Panc1 (cell line): ENCODE measurements around the gene ITIH5. TPM values are rescaled to one million over a fixed set of nuclear protein-coding genes. Genes with fewer than 3 reads are reported as not detected.
A peak's percentile ranks its signal among the peaks of the same experiment; 100 is the strongest.

Source experiments
- ATAC-seq: fragments of 200-7000 bp; cut with Tn5 transposase; 2 replicates; pipeline ENCODE4 v1.9.1; 2020; ENCODE audit warnings: mild to moderate bottlenecking, moderate library complexity
- BruUV-seq: library from RNA; stranded (reverse); fragments of 400-500 nt; replicated peaks from 2 replicates; lab custom pipeline; 2021; lab: Mats Ljungman, UMichigan
- CTCF ChIA-PET: fragments of 300-600 bp; sonication (Branson Sonifier 250); formaldehyde crosslinking; loops from one replicate; lab custom pipeline; 2022; ENCODE audit warnings: antibody characterized with exemption; lab: Charles Lee
- POLR2A ChIA-PET: fragments of 300-600 bp; sonication (Branson Sonifier 250); formaldehyde crosslinking; loops from one replicate; lab custom pipeline; 2022; ENCODE audit warnings: antibody characterized with exemption; lab: Charles Lee
- DNase-seq: peaks from one replicate; pipeline ENCODE4 v3.0.0-alpha.2; 2010; ENCODE audit warnings: low read depth, low spot score
- H3K27ac ChIP-seq: 2 replicates; pipeline ENCODE4 v1.5.1; 2011; ENCODE audit warnings: mild to moderate bottlenecking, low read length, inconsistent platforms
- H3K27me3 ChIP-seq: fragments of 200-500 bp; sonication (Bioruptor generic); 2 replicates; pipeline ENCODE4 v1.6.0; 2014; ENCODE audit warnings: low read length, inconsistent platforms; ENCODE audit not compliant: control insufficient read depth, insufficient read depth
- H3K36me3 ChIP-seq: fragments of 200-500 bp; sonication (Bioruptor generic); 2 replicates; pipeline ENCODE4 v1.5.1; 2014; ENCODE audit warnings: inconsistent platforms, mild to moderate bottlenecking, low read length, moderate library complexity; ENCODE audit not compliant: control insufficient read depth, insufficient read depth
- H3K4me1 ChIP-seq: 2 replicates; pipeline ENCODE4 v1.5.1; 2011; ENCODE audit warnings: inconsistent platforms, mild to moderate bottlenecking, low read length, moderate library complexity; ENCODE audit not compliant: control insufficient read depth, insufficient read depth
- H3K4me3 ChIP-seq, 2 experiments: 2 replicates each; pipeline ENCODE4 v1.5.1; 2011 to 2012; ENCODE audit warnings: low read depth in 2 of 2, low read length in 2 of 2, mild to moderate bottlenecking in 2 of 2, inconsistent platforms in 1 of 2, moderate library complexity in 1 of 2
- H3K9me3 ChIP-seq: fragments of 200-500 bp; sonication (Bioruptor generic); 2 replicates; pipeline ENCODE4 v1.5.1; 2014; ENCODE audit warnings: low read depth, mild to moderate bottlenecking, inconsistent platforms, low read length, moderate library complexity; ENCODE audit not compliant: control insufficient read depth, insufficient read depth
- POLR2AphosphoS5 ChIP-seq: IDR thresholded peaks from 2 replicates; pipeline ENCODE4 v1.6.1; 2012; ENCODE audit warnings: mild to moderate bottlenecking, low read depth, low read length, moderate library complexity
- SIN3A ChIP-seq: IDR thresholded peaks from 2 replicates; pipeline ENCODE4 v1.6.1; 2012; ENCODE audit warnings: low read depth, mild to moderate bottlenecking, low read length, moderate library complexity, borderline replicate concordance; ENCODE audit not compliant: insufficient read depth
- TCF7L2 ChIP-seq: IDR thresholded peaks from 2 replicates; pipeline ENCODE4 v1.6.1; 2011; ENCODE audit warnings: mild to moderate bottlenecking, low read depth, low read length, inconsistent platforms
- in situ Hi-C: cut with HindIII; loops from 2 replicates; pipeline ENCODE4 v1.10.0; 2016; ENCODE audit warnings: low sequenced_read_pairs, low pct_unique_long_range_greater_than_20kb
- intact Hi-C: fragments of 100-400 bp; cut with micrococcal nuclease; formaldehyde crosslinking; loops from one replicate; pipeline ENCODE4 v1.10.0; 2022; ENCODE audit not compliant: unreplicated experiment
- total RNA-seq: library from RNA; stranded (reverse); gene quantifications from one replicate; pipeline ENCODE4 v1.2.1, GENCODE V29; 2021; ENCODE audit not compliant: unreplicated experiment
- TF ChIP-seq, protein P1 (sequence below), 2 experiments: IDR thresholded peaks; 2 replicates each; pipeline ENCODE4 v1.6.1; 2011 to 2012; ENCODE audit warnings: low read depth in 2 of 2, control low read depth in 1 of 2, low read length in 1 of 2, mild to moderate bottlenecking in 1 of 2, moderate library complexity in 1 of 2; ENCODE audit not compliant: insufficient read depth in 1 of 2
- TF ChIP-seq, protein P2 (sequence below): fragments of 450-650 bp; IDR thresholded peaks from 2 replicates; pipeline ENCODE4 v1.5.1; 2017; ENCODE audit warnings: mild to moderate bottlenecking

ITIH5 gene
- total RNA-seq, 1 experiment from 2014 or later = not detected

- no peaks in the 10 kb centered on the region for H3K27me3 ChIP-seq
- H3K27ac ChIP-seq = no peak overlapping the region
- BruUV-seq = no TSS peak
- ATAC-seq (peak; percentile 48; the same call in 1 of the 2 replicates), DNase-seq (no peak)
- in situ Hi-C loops = no loop called here
- ChIA-PET POLR2A (no interaction called here), CTCF (no interaction called here)
- H3K4me1 ChIP-seq = no peaks in the 10 kb centered on the region
- no peaks in the 10 kb centered on the region for H3K9me3 ChIP-seq
- H3K36me3 ChIP-seq = no peaks in the 10 kb centered on the region
- H3K4me3 ChIP-seq = no peak overlapping the region
- TF ChIP-seq, protein P1, sequence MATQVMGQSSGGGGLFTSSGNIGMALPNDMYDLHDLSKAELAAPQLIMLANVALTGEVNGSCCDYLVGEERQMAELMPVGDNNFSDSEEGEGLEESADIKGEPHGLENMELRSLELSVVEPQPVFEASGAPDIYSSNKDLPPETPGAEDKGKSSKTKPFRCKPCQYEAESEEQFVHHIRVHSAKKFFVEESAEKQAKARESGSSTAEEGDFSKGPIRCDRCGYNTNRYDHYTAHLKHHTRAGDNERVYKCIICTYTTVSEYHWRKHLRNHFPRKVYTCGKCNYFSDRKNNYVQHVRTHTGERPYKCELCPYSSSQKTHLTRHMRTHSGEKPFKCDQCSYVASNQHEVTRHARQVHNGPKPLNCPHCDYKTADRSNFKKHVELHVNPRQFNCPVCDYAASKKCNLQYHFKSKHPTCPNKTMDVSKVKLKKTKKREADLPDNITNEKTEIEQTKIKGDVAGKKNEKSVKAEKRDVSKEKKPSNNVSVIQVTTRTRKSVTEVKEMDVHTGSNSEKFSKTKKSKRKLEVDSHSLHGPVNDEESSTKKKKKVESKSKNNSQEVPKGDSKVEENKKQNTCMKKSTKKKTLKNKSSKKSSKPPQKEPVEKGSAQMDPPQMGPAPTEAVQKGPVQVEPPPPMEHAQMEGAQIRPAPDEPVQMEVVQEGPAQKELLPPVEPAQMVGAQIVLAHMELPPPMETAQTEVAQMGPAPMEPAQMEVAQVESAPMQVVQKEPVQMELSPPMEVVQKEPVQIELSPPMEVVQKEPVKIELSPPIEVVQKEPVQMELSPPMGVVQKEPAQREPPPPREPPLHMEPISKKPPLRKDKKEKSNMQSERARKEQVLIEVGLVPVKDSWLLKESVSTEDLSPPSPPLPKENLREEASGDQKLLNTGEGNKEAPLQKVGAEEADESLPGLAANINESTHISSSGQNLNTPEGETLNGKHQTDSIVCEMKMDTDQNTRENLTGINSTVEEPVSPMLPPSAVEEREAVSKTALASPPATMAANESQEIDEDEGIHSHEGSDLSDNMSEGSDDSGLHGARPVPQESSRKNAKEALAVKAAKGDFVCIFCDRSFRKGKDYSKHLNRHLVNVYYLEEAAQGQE (IDR thresholded peaks at IDR 0.05; ENCODE audit: insufficient read depth in 1 of 2, low read depth in 2 of 2, low read length in 1 of 2) = no peak
- TF ChIP-seq, protein P2, sequence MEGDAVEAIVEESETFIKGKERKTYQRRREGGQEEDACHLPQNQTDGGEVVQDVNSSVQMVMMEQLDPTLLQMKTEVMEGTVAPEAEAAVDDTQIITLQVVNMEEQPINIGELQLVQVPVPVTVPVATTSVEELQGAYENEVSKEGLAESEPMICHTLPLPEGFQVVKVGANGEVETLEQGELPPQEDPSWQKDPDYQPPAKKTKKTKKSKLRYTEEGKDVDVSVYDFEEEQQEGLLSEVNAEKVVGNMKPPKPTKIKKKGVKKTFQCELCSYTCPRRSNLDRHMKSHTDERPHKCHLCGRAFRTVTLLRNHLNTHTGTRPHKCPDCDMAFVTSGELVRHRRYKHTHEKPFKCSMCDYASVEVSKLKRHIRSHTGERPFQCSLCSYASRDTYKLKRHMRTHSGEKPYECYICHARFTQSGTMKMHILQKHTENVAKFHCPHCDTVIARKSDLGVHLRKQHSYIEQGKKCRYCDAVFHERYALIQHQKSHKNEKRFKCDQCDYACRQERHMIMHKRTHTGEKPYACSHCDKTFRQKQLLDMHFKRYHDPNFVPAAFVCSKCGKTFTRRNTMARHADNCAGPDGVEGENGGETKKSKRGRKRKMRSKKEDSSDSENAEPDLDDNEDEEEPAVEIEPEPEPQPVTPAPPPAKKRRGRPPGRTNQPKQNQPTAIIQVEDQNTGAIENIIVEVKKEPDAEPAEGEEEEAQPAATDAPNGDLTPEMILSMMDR = no peak
- TF ChIP-seq SIN3A = no peak
- no peak for TF ChIP-seq TCF7L2
- no peak for TF ChIP-seq POLR2AphosphoS5
- intact Hi-C loops = no loop called here
Measured at GRCh38 chr10:7593063-7593462, 73.7 kb downstream of the ITIH5 start.

DNA sequence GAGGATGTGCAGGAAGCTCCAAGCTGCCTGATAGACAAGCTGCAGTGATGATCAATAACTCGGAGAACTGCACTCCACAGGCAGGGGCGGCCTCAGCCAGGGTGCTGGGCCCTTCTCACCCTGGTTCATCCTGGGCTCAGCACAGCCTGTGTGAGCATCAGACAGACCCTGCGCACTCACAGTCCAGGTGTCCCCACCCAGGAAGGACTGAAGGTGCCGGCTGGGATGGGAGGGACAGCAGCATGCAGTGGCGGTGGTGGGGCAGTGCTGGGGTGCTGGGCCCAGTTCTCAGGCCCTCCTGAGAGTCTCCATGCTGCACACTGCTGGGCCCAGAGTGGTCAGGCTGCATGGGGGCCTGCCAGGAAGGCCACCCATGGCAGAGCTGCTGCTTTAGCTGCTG lies 74.1 kb downstream of the ITIH5 start:
- BruUV-seq = no TSS peak
- intact Hi-C loops = no loop called here
- H3K4me1 ChIP-seq = no peaks in the 10 kb centered on the region
- ATAC-seq (peak; percentile 69), DNase-seq (no peak)
- TF ChIP-seq, protein P2 = no peak
- TF ChIP-seq TCF7L2 = no peak
- no peak for TF ChIP-seq SIN3A
- TF ChIP-seq POLR2AphosphoS5 = no peak
- TF ChIP-seq, protein P1 (IDR thresholded peaks at IDR 0.05; ENCODE audit: insufficient read depth in 1 of 2, low read depth in 2 of 2, low read length in 1 of 2) = no peak
- H3K27me3 ChIP-seq = no peaks in the 10 kb centered on the region
- H3K4me3 ChIP-seq = no peak overlapping the region
- no peaks in the 10 kb centered on the region for H3K36me3 ChIP-seq
- H3K27ac ChIP-seq = no peak overlapping the region
- ChIA-PET CTCF (no interaction called here), POLR2A (no interaction called here)
- in situ Hi-C loops = no loop called here
- H3K9me3 ChIP-seq = no peaks in the 10 kb centered on the region
